Activated naive CD4-positive, alpha-beta T cell (primary cell): ENCODE data around the gene ERG.

Experiments
- DNase-seq, 4 experiments: peaks; one replicate each; lab custom pipeline; 2025; lab: John Stamatoyannopoulos, UW

Gene ERG

DNA sequence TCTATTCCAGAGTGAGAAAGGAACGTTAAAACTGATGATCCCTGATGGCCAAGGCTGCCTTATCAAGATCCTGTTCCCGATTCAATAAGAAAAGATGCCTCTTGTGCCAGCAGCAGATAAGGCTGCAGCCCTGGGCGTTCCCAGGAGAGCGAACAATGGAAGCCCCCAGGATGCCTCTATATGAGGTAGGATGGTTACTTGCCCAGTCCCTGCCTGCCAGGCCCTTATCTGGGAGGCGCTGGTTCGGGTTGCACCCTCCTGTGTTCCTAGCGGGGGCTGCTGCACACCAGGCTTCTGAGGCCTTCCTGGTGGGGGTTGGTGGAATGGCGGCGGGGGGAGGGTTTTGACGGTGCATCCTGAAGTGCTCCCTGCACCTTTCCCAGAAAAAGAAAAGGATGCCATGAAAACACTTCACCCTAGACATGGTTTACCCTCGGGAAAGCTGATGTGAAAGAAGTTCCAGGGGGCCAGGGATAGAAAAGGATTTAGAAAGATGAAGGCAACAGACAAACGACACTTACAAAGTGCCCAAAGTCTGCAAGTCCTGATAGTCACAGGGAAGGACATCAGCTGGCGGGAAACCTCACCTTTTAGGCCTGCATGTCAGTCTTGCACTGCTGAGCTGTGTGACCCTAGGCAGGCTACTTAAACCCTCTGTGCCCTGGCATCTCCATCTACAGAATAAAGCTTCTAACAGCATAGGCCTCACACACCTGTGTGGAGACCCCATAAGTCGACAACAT lies 141.2 kb downstream of the ERG start:
- no peak for DNase-seq

DNA sequence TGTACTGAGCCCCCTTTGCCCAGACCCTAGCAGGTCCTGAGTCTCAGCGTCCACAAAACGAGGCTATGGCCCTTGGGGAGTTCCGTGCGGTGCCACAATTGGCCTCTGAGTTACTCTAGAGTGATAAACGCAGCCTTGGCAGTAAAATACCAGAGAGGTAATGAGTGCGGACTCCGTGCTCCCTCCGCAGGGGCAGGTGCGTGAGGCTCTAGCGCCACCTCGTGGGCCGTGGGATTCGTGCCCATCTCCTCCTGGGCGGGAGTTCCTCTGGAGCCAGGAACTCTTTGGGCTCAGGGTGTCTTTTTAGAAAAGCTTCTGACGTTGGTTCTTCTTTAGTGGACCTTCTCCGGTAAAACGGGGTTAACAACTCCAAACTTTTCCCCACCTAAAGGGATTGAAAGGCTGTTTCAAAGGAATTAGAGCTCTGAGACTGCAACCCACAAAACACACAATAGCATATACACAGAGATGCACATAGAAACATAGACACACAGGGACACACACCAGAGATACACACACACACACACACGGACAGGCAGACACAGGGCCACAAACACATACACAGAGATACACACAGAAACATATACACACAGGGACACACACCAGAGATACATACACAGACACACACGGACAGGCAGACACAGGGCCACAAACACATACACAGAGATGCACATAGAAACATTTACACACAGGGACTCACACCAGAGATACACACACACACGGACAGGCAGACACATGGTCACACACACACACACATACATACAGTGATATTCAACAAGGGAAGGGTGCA lies 142.1 kb downstream of the ERG start:
- peak; percentile 56 to 79 (median 73) for DNase-seq

- no peak for DNase-seq
Observed at GRCh38 chr21:38355353-38355752, 142.9 kb downstream of the ERG start.

- DNase-seq = no peak
Observed at GRCh38 chr21:38354746-38355145, 143.5 kb downstream of the ERG start.

DNA sequence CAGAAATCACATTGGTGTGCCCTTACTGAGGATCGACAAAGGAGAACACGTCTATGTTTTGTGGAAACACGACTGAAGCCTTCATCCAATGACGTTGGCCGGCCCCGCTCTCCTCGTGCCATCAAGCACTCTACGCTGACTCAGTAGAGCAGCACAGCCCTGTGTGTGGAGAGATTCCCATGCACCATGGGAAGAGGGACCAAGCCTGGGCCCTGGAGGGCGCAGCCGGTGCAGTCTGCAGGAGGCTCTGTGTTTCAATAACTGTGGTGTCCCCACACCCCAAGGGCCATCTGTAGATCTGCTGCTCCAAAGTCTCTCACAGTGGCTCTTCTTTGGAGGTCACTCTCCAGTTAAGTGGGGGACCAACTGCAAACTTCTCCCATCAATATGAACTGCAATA lies 144.0 kb downstream of the ERG start:
- DNase-seq = no peak

DNA sequence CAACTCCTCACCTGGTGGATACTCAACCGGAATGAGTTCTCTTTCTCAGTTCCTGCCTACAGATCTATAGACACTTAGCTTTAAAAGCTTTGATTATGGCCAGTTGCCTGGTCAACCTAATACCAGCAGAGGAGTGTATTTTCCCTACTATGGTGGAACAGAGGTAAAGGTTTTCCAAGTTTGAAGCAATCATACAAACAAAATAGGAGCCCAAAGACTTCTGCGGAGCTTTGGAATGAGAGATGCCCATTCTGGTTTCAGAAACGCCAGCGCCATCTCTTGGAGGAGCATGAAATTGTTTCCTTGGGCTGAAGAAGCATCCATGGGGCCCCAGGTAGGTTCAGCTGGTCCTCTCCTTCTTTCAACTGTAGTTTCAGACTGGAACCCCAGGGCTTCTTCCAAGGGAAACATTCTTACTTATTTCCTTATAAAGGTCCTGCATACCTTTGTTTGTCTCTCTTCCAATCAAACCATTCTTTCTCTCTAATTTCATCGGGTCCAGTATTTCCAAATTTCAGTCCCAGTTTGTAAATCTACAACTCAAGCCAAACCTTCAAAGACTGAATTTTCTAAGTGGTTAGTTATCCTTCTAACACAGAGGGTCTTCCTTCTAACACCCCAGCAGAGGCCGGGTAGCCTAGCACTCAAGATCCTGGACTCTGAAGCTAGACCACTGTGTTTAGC lies 145.6 kb downstream of the ERG start:
- DNase-seq = peak in 3 of 4 experiments; percentile 10 to 46 (median 20)

DNA sequence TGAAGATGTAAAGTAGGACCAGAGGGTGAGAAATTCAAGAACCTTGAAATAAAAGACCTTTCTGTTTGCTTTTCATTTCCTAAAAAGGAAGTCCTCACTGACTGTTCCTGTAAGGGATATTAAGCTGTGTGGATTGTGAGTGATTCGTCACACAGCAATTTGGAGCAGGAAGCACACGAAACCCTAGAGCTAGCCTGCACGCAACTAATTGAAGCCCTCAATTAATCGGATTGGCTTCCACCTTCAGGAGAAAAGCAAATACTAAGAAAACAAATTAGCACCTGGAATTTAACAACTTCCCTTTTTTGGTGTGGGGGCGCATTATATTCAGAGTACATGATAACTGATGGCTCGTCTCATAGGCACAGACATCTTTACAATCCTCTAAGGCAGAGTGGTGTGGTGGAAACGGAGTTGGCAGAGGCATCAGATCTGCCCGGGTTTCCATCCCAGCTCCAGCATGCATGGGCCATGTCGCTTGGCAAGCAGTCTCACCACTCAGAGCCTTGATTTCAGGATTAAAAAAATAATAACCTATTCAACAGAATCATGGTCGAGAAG lies 146.2 kb downstream of the ERG start:
- no peak for DNase-seq

- no peak for DNase-seq
Observed at GRCh38 chr21:38351176-38351959, 146.9 kb downstream of the ERG start.

DNA sequence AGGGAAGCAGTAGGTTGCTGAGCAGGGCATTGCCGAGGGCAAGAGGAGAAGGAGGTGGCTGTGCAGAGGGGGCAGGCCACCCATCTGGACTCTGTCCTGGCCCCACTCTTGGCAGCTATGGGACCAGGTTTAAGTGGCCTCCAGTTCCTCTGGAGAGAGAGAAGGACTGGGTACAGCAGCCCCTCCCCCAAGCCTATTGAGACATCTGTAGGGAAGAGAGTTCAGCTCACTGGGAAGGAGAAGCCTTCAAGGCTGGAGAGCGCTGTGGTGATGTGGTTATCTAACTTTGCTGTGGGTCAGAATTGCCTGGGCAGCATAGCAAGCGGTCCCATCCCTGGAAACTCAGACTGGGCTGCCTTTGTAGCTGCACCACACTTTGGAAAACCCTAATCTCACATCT lies 147.6 kb downstream of the ERG start:
- no peak for DNase-seq

- no peak for DNase-seq
Observed at GRCh38 chr21:38349977-38350376, 148.3 kb downstream of the ERG start.

- DNase-seq = no peak
Observed at GRCh38 chr21:38349111-38349746, 149.0 kb downstream of the ERG start.

DNA sequence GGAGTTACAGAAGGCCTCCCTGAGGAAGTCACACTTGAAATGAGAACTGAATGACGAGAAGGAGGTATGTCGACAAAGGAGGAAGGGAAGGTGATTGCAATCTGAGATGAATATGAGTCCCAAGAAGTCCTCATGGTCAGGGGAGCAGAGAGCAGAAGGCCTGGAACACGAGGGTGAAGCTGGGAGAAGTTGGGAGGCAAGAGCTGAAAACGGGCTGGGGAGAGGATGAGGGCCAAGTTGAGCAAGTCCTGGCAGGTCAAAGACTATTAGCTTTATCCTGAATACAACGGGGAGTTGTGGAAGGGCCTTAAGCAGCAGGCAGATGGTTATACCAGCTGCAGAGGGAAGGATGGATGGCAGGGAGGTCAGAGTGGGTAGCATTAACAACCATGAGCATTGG lies 152.0 kb downstream of the ERG start:
- no peak for DNase-seq

DNA sequence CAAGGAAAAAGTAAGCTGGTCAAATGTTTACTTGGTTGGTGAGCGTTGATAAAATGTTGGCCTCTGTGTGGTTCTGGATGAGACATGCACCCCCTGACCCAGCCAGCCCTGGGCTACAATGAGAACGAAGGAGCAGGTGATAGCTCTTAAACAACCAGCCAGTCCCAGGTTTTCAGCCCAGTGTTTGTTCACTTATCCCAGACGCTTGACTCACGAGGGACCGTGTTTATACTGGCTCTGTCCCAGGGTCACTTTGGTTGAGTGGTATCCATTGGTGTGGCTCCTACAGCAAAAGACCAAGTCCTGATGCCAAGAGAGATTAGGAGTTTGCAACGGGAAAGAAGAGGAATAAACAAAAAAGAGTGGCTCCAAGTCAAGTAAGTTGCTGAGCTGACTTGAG lies 154.6 kb downstream of the ERG start:
- DNase-seq = no peak

DNA sequence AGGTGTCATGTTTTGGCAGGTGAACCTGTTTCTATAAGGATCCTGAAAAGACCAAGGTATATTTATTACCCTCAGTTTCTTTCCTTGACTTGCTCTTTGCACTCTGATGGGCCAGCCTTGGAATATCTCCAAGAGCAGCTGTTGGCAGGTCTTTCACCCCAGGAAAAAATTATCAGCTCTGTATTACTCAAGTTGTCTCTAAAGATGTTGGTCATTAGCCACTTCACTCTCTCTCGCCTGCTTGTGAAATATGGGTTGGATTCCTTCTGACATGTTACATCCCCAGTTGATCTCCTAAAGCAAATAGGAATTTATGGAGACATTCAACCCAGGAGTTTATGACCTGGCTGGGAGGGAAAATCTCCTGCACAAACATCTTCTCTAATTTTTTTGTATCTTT lies 155.5 kb downstream of the ERG start:
- DNase-seq = no peak

DNA sequence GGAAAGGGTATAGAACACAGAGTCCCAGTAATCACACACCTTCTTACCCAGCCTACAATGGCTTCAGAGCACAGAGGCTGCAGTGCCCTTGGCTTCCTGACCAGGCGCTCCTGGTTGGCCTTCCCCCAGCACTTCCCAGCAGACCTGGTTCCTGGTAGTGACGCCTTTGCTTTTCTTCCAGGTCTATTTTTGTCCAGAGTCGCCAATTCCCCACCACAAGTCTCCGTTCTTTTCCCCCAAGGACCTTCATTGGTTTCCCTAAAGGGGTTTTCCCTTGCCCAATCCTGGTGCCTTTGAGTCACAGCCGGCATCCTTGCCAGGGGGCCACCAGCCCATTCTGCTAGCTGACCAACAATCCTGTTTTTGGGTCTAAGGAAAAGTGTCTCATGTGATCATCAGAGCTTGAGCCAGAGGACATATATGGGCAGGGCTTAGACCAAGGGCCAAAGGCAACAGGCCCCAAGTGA lies 156.7 kb downstream of the ERG start:
- no peak for DNase-seq

- DNase-seq = no peak
Observed at GRCh38 chr21:38340131-38340530, 158.1 kb downstream of the ERG start.

DNA sequence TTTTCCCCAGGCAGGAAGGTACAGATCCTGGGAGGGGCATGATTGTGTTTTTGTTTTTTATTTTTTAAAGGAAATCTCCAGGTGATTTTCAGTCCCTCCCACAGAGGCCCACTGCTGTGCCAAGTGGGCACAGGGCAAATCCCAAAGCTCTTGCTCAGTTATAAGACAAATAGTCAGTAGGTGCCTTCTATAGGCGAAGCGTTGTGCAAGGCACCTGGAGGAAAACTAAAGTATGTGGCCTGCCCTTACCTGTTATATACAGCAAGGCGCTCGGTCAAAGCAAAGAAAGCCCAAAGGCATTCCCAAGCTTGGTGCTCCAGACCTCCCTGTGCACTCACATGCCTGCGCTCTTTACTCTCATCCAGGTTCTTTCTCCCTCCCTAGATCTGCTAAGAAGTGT lies 160.5 kb downstream of the ERG start:
- DNase-seq = no peak

- no peak for DNase-seq
Observed at GRCh38 chr21:38334866-38335265, 163.4 kb downstream of the ERG start.

GRCh38 chr21:38333301-38334272 lies 164.7 kb downstream of the ERG start:
- no peak for DNase-seq

DNA sequence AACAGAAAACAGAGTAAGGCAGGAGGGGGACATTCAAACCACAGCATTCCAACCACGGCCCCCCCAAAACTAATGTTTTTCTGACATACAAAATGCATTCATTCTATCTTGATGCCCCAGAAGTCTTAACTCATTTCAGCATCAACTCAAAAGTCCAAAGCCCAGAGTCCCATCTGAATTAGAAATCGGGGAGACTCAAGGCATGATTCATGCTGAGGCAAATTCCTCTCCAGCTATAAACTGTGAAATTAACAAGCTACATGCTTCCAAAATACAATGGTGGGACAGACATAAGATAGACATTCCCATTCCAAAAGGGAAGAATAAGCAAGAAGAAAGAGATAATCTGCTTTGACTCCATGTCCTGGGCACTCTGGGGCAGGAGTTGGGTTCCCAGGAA lies 167.6 kb downstream of the ERG start:
- DNase-seq = no peak
